Stimulated activated effector memory CD8-positive, alpha-beta T cell treated with anti-CD3 and anti-CD28 coated beads, Interleukin-12 subunit alpha, Interleukin-12 subunit beta, amount 100 ng/mL, for 72 hours (primary cell): Measurements from ENCODE around the gene POLR1A.

Source experiments
- ATAC-seq: fragments of 150-1000 bp; cut with Tn5 transposase; 2 replicates; pipeline ENCODE4 v1.10.0; 2021
- DNase-seq, 2 donors: peaks; one replicate each; pipeline ENCODE4 v3.0.0; 2021 to 2022; ENCODE audit warnings: low spot score in 2 of 2
- H3K27ac Mint-ChIP-seq: one replicate; pipeline ENCODE4 v1.8.0; 2022; ENCODE audit warnings: mild to moderate bottlenecking, mixed read lengths
- H3K36me3 Mint-ChIP-seq: one replicate; pipeline ENCODE4 v1.8.0; 2022; ENCODE audit warnings: mild to moderate bottlenecking, mixed read lengths
- H3K4me1 Mint-ChIP-seq: one replicate; pipeline ENCODE4 v1.8.0; 2022; ENCODE audit warnings: mixed read lengths
- H3K4me3 Mint-ChIP-seq: one replicate; pipeline ENCODE4 v1.8.0; 2022; ENCODE audit warnings: mild to moderate bottlenecking, mixed read lengths
- H3K9me3 Mint-ChIP-seq: one replicate; pipeline ENCODE4 v1.8.0; 2022; ENCODE audit warnings: mixed read lengths

POLR1A gene

GRCh38 chr2:86055314-86055713 lies 50.4 kb downstream of the POLR1A start:
- H3K4me1 Mint-ChIP-seq: no peaks in the 10 kb centered on the region
- ATAC-seq (no peak), DNase-seq (no peak)
- H3K9me3 Mint-ChIP-seq: no peaks in the 10 kb centered on the region
- peaks cover 63% of the 10 kb centered on the region for H3K36me3 Mint-ChIP-seq
- H3K27ac Mint-ChIP-seq: no peak overlapping the region
- H3K4me3 Mint-ChIP-seq: no peak overlapping the region

- peaks cover 66% of the 10 kb centered on the region for H3K36me3 Mint-ChIP-seq
- H3K9me3 Mint-ChIP-seq: no peaks in the 10 kb centered on the region
- no peak overlapping the region for H3K27ac Mint-ChIP-seq
- no peaks in the 10 kb centered on the region for H3K4me1 Mint-ChIP-seq
- DNase-seq (no peak), ATAC-seq (no peak)
- H3K4me3 Mint-ChIP-seq: no peak overlapping the region
Measured at GRCh38 chr2:86054535-86055082, 51.1 kb downstream of the POLR1A start.

DNA sequence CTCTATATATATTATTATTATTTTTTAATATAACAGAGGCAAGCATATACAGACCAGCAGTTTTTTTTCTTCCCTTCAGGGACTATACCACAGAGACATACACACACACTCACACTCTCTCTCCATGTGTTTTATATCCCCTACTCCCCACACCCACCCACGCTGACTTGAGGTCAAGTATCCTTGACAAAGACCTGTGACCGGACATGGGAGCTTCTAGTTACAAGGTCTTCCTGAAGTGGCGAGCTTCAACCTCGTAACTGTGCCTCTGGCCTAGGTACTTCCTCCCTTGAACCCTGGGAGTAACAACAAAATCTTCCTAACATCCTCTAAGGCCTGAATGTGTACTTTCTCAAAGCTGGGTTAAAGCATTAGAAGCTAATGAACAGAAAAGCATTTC lies 52.5 kb downstream of the POLR1A start:
- no peak for DNase-seq
- Mint-ChIP-seq H3K27ac (no peak overlapping the region), H3K9me3 (no peaks in the 10 kb centered on the region), H3K36me3 (peaks cover 70% of the 10 kb centered on the region), H3K4me3 (no peak overlapping the region), H3K4me1 (no peaks in the 10 kb centered on the region)
- ATAC-seq: no peak

GRCh38 chr2:86052676-86053075 lies 53.0 kb downstream of the POLR1A start:
- ATAC-seq: no peak
- H3K9me3 Mint-ChIP-seq: no peaks in the 10 kb centered on the region
- no peak overlapping the region for H3K27ac Mint-ChIP-seq
- no peaks in the 10 kb centered on the region for H3K4me1 Mint-ChIP-seq
- no peak for DNase-seq
- no peak overlapping the region for H3K4me3 Mint-ChIP-seq
- H3K36me3 Mint-ChIP-seq: peaks cover 68% of the 10 kb centered on the region

DNA sequence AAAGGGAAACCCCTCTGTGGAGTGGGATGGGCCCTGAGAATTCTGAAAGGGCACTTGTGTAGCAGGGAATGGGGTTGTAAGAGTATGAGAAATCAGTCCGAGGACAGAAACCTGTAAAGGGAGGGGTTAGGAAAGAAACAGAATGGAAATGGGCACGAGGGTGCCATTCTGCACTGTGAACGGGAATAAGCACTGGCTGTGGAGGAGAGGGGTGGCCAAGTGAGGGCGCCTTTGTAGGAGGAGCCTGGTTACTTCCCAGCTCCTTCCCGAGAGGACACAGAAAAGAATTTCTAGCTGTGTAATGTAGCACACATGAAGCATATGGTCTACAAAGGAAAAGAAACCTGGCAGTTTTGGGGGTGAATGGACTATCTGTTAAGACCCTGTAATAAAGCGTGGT lies 53.4 kb downstream of the POLR1A start:
- H3K4me3 Mint-ChIP-seq: no peak overlapping the region
- peaks cover 68% of the 10 kb centered on the region for H3K36me3 Mint-ChIP-seq
- H3K9me3 Mint-ChIP-seq: no peaks in the 10 kb centered on the region
- ATAC-seq: no peak
- no peak overlapping the region for H3K27ac Mint-ChIP-seq
- no peaks in the 10 kb centered on the region for H3K4me1 Mint-ChIP-seq
- no peak for DNase-seq

- H3K4me3 Mint-ChIP-seq: no peak overlapping the region
- ATAC-seq: no peak
- no peak for DNase-seq
- H3K36me3 Mint-ChIP-seq: peaks cover 74% of the 10 kb centered on the region
- no peaks in the 10 kb centered on the region for H3K9me3 Mint-ChIP-seq
- H3K27ac Mint-ChIP-seq: no peak overlapping the region
- H3K4me1 Mint-ChIP-seq: no peaks in the 10 kb centered on the region
Measured at GRCh38 chr2:86050301-86050700, 55.4 kb downstream of the POLR1A start.

DNA sequence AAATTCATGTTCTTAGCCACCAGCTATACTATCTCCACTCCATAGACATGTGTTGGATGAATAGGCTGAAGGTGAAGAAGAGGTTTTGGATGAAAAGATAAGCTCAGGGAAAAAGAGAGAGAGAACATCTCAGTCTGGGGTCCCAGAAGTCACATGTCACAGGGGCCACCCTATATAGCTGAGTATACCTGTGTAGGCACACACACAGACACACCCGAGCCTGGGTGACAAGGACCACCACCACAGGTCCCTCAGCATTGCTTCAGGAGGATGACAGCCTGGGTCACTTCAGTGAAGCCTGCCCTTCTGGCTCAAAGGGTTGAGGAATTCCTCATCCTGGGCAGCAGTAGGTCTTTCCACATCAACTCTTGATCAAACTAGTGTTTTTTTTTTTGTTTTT lies 56.2 kb downstream of the POLR1A start:
- no peaks in the 10 kb centered on the region for H3K4me1 Mint-ChIP-seq
- H3K36me3 Mint-ChIP-seq: peaks cover 79% of the 10 kb centered on the region

DNA sequence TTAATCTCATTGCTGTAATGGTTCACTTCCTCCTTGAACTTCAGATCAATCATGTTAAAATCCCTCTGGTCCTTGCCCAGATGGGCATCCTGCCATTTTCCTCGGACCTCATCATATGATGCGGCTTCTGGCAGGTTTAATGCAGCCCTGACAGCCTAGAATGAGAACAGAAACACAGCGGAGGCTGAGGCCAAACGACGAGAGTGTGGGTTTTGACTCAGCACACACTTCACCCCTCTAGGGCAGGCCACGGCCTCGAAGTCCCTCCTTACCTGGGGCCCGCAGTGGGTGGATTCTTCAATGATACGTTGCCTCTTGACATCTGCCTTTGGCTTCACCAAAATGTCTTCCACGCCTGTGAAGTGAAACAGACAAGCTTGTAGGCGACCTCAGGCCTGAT lies 56.8 kb downstream of the POLR1A start:
- H3K27ac Mint-ChIP-seq: no peak overlapping the region
- no peaks in the 10 kb centered on the region for H3K9me3 Mint-ChIP-seq
- H3K4me1 Mint-ChIP-seq: no peaks in the 10 kb centered on the region
- peaks cover 79% of the 10 kb centered on the region for H3K36me3 Mint-ChIP-seq
- no peak overlapping the region for H3K4me3 Mint-ChIP-seq
- ATAC-seq (no peak), DNase-seq (no peak)

More for the DNA sequence above, 56.2 kb downstream of the POLR1A start:
- ATAC-seq (no peak), DNase-seq (no peak)
- Mint-ChIP-seq H3K27ac (no peak overlapping the region), H3K4me3 (no peak overlapping the region), H3K9me3 (no peaks in the 10 kb centered on the region)

DNA sequence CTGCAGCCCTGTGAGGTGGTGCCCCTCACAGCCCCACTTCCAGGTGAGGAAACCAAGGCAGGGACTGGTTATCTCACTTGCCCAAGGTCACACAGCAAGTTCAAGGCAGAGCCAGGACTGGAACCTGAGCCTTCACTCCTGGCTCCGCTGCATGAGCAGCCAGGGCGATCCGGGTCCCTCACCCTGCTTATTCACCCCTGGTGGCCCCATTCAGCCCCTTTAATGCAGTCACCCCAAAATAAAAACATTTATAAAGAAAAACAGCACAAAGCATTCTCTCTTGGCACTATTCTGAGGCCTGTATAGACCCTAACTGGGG lies 57.3 kb downstream of the POLR1A start:
- ATAC-seq (no peak), DNase-seq (no peak)
- Mint-ChIP-seq H3K9me3 (no peaks in the 10 kb centered on the region), H3K4me3 (no peak overlapping the region), H3K36me3 (peaks cover 78% of the 10 kb centered on the region), H3K4me1 (no peaks in the 10 kb centered on the region), H3K27ac (no peak overlapping the region)

GRCh38 chr2:86047575-86048382 lies 57.9 kb downstream of the POLR1A start:
- ATAC-seq: no peak
- Mint-ChIP-seq H3K4me3 (no peak overlapping the region), H3K4me1 (peaks cover under 1% of the 10 kb centered on the region), H3K36me3 (peaks cover 76% of the 10 kb centered on the region), H3K9me3 (no peaks in the 10 kb centered on the region), H3K27ac (peak overlapping the region; percentile 43)
- no peak for DNase-seq

GRCh38 chr2:86045541-86045940 lies 60.1 kb downstream of the POLR1A start:
- H3K27ac Mint-ChIP-seq: peak overlapping the region; percentile 48
- peaks cover 83% of the 10 kb centered on the region for H3K36me3 Mint-ChIP-seq
- H3K4me1 Mint-ChIP-seq: peaks cover 15% of the 10 kb centered on the region
- no peaks in the 10 kb centered on the region for H3K9me3 Mint-ChIP-seq
- DNase-seq (no peak), ATAC-seq (no peak)
- no peak overlapping the region for H3K4me3 Mint-ChIP-seq

DNA sequence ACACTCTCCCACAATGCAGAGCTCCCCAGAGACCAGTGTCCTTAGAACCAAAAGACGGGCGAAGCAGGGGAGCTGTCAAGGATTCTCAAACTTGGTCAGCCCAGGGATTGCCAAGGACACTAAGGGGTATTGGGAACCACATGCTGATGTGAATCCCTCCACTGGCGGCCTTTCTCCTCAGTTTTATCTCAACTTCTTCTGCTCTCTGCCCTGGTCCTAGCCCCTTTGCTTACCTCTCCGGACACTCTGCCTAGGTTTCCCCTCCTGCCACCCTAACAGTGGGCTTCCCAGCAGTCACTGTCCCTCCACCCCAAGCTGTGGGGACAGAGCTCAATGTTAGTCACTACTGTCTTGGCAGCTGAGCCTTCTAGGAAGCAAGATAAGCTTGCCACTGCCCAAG lies 61.1 kb downstream of the POLR1A start:
- Mint-ChIP-seq H3K4me1 (peaks cover 24% of the 10 kb centered on the region), H3K4me3 (no peak overlapping the region), H3K9me3 (no peaks in the 10 kb centered on the region), H3K36me3 (peaks cover 83% of the 10 kb centered on the region), H3K27ac (peak overlapping the region; percentile 48)
- no peak for DNase-seq
- no peak for ATAC-seq

GRCh38 chr2:86044045-86044444 lies 61.6 kb downstream of the POLR1A start:
- Mint-ChIP-seq H3K9me3 (no peaks in the 10 kb centered on the region), H3K36me3 (peaks cover 85% of the 10 kb centered on the region), H3K4me3 (no peak overlapping the region), H3K27ac (no peak overlapping the region), H3K4me1 (peaks cover 30% of the 10 kb centered on the region)
- DNase-seq (no peak), ATAC-seq (no peak)

- DNase-seq (no peak), ATAC-seq (no peak)
- Mint-ChIP-seq H3K9me3 (no peaks in the 10 kb centered on the region), H3K27ac (peak overlapping the region; percentile 90), H3K4me1 (peaks cover 45% of the 10 kb centered on the region), H3K36me3 (peaks cover 93% of the 10 kb centered on the region), H3K4me3 (no peak overlapping the region)
Measured at GRCh38 chr2:86042256-86043168, 63.2 kb downstream of the POLR1A start.

- DNase-seq: no peak
- H3K9me3 Mint-ChIP-seq: no peaks in the 10 kb centered on the region
- H3K4me1 Mint-ChIP-seq: peaks cover 69% of the 10 kb centered on the region
- no peak overlapping the region for H3K4me3 Mint-ChIP-seq
- peak overlapping the region; percentile 90 for H3K27ac Mint-ChIP-seq
- peaks cover 89% of the 10 kb centered on the region for H3K36me3 Mint-ChIP-seq
- no peak for ATAC-seq
Measured at GRCh38 chr2:86039963-86040655, 65.6 kb downstream of the POLR1A start.
